ENCODE data around the gene PDCD1. TPM values are rescaled to one million over a fixed set of nuclear protein-coding genes. Genes with fewer than 3 reads are reported as not detected.
A peak's percentile ranks its signal among the peaks of the same experiment; 100 is the strongest.
"Not testable (repeated sequence)": the region's sequence is repeated elsewhere in the genome, so short reads cannot be mapped to it uniquely, and the experiment has no call there.

The PDCD1 gene
- total RNA-seq, 1 donor from 2014 or later: not detected

DNA sequence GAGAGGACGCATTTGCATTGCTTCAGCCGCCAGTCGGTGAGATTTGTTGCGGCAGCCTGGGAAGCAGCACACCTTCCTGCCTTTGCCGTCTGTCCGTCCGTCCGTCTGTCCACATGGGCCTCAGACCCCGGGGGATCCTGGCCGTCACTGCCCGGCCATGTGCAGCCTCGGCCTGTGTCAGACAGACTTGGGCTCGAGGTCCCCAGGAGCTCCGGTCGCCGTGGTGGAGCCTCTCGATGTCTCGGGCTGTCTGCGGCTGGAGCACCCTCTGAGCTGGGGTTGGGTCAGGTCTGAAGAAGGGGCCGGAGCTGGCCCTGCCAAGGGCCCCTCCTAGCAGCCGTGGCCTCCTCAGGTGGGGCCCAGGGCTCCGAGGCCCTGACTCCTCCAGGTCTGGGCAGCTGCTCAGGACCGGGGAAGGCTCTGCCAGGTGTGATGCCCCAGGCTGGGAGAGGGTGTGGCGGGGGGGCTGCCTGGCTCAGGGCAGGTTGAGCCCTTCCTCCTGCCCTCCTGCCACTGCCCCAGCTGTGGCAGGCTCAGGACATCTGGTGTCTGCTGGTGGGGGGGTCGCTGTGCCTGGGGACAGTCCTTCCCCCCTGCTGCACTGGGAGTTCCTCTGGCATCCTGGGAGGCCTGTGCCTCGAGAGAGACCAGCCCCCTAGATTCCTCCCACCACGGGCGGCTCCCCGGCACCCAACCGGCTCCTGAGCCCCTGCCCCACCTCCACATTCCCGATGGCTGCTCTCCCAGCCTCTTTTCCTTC is 37.9 kb downstream of the PDCD1 start:
- DNase-seq (ENCODE audit: low spot score, unreplicated experiment): no peak
- Mint-ChIP-seq H3K4me3 (ENCODE audit: low read depth) (no peak overlapping the region), H3K4me1 (ENCODE audit: low read depth) (no peaks in the 10 kb centered on the region), H3K9me3 (ENCODE audit: low read depth) (peaks cover 9% of the 10 kb centered on the region), H3K27me3 (peaks cover 16% of the 10 kb centered on the region), H3K36me3 (ENCODE audit: insufficient read depth) (peaks cover 3% of the 10 kb centered on the region), H3K27ac (peak overlapping the region; percentile 74)
- TF ChIP-seq, protein P1, sequence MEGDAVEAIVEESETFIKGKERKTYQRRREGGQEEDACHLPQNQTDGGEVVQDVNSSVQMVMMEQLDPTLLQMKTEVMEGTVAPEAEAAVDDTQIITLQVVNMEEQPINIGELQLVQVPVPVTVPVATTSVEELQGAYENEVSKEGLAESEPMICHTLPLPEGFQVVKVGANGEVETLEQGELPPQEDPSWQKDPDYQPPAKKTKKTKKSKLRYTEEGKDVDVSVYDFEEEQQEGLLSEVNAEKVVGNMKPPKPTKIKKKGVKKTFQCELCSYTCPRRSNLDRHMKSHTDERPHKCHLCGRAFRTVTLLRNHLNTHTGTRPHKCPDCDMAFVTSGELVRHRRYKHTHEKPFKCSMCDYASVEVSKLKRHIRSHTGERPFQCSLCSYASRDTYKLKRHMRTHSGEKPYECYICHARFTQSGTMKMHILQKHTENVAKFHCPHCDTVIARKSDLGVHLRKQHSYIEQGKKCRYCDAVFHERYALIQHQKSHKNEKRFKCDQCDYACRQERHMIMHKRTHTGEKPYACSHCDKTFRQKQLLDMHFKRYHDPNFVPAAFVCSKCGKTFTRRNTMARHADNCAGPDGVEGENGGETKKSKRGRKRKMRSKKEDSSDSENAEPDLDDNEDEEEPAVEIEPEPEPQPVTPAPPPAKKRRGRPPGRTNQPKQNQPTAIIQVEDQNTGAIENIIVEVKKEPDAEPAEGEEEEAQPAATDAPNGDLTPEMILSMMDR (IDR thresholded peaks at IDR 0.05; ENCODE audit: unreplicated experiment): no peak

DNA sequence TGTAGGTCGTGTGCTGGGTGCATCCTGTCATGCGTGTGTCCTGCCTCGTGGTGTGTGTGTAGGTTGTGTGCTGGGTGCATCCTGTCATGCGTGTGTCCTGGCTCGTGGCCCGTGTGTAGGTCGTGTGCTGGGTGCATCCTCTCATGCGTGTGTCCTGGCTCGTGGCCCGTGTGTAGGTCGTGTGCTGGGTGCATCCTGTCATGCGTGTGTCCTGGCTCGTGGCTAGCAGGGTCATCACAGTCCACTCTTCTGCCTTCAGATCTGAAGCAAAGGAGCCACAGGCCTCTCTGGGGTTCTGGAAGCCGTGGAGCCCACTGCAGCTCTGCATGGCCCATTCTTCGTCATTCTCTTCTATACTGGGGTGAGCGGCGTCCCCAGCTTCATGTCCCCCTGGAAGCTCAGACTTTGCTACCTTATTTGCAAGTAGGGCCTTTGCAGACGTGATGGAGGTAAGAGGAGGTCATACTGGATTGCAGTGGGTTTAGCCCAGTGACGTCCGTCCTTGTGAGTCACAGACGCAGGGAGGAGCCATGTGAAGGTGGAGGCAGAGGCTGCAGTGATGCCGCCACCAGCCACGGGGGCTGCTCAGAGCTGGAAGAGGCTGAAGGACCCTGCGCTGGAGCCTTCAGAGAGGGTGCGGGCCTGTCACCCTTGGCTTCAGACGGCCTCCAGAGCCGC is 38.6 kb downstream of the PDCD1 start:
- H3K27me3 Mint-ChIP-seq: peaks cover 17% of the 10 kb centered on the region
- H3K36me3 Mint-ChIP-seq (ENCODE audit: insufficient read depth); DNase-seq (ENCODE audit: low spot score, unreplicated experiment); H3K9me3 Mint-ChIP-seq (ENCODE audit: low read depth); H3K27ac Mint-ChIP-seq; H3K4me3 Mint-ChIP-seq (ENCODE audit: low read depth); H3K4me1 Mint-ChIP-seq (ENCODE audit: low read depth): not testable (repeated sequence)

DNA sequence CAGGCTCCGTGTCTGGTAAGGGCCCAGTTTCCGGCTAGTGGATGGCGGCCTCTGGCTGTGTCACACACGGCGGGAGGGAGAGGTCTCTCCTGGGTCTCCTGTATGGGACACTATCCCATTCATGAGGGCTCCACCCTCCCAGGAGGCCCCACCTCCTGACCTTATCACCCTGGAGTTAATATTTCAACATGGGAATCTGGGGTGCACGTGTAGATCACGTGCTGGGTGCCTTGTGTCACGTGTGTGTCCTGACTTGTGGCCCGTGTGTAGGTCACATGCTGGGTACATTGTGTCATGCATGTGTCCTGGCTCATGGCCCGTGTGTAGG is 39.8 kb downstream of the PDCD1 start:
- Mint-ChIP-seq H3K9me3 (ENCODE audit: low read depth) (peaks cover 4% of the 10 kb centered on the region), H3K36me3 (ENCODE audit: insufficient read depth) (peaks cover 2% of the 10 kb centered on the region), H3K27me3 (peaks cover 15% of the 10 kb centered on the region), H3K4me1 (ENCODE audit: low read depth) (no peaks in the 10 kb centered on the region), H3K27ac (no peak overlapping the region), H3K4me3 (ENCODE audit: low read depth) (no peak overlapping the region)
- DNase-seq (ENCODE audit: low spot score, unreplicated experiment): no peak
- TF ChIP-seq, protein P1 (IDR thresholded peaks at IDR 0.05; ENCODE audit: unreplicated experiment): no peak

DNA sequence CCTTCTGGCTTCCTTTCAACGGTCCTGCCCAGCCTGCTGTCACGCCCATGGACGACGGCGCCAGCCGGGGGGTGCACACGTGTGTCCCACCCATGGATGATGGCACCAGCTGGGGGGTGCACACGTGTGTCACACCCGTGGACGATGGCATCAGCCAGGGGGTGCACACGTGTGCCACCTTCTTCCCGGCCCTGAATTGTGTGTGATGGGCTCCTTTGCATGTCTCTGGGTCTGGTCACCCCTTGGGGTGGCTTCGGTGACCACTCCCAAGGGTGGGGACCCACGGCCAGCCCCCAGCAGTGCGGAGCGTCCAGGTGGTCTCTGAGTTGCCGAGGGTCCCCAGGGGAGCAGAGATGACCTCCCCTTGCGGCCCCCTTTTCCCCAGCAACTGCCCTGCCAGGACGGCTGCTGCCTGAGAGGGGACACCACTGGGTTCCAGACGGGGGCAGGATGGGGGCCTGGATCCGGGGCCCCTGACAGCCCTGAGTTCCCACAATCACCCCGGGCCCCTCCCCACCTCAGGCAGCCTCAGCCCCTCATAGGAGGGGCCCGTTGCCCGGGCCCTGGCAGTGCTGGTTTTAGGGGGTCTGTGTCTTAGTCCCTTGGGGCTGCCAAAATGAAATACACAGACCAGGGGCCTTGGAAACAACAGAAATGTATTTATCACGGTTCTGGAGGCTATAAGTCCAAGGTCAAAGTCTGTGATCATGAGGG is 40.3 kb downstream of the PDCD1 start:
- H3K27me3 Mint-ChIP-seq: peaks cover 11% of the 10 kb centered on the region
- DNase-seq (ENCODE audit: low spot score, unreplicated experiment): no peak
- no peak overlapping the region for H3K27ac Mint-ChIP-seq
- H3K4me1 Mint-ChIP-seq (ENCODE audit: low read depth): no peaks in the 10 kb centered on the region
- H3K36me3 Mint-ChIP-seq (ENCODE audit: insufficient read depth): no peaks in the 10 kb centered on the region
- H3K4me3 Mint-ChIP-seq (ENCODE audit: low read depth): no peak overlapping the region
- no peaks in the 10 kb centered on the region for H3K9me3 Mint-ChIP-seq (ENCODE audit: low read depth)
- TF ChIP-seq, protein P1 (IDR thresholded peaks at IDR 0.05; ENCODE audit: unreplicated experiment): no peak

DNA sequence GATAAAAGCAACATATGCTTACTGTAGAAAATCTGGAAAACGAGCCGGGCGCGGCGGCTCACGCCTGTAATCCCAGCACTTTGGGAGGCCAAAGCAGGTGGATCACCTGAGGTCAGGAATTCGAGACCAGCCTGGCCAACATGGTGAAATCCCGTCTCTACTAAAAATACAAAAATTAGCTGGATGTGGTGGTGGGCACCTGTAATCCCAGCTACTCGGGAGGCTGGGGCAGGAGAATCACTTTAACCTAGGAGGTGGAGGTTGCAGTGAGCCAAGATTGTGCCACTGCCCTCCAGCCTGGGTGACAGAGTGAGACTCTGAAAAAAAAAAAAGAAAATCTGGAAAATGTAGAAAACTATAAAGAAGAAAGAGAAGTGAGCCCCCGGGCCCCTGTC is 40.9 kb downstream of the PDCD1 start:
- not testable (repeated sequence) for H3K4me1 Mint-ChIP-seq (ENCODE audit: low read depth); H3K27me3 Mint-ChIP-seq; H3K4me3 Mint-ChIP-seq (ENCODE audit: low read depth); H3K36me3 Mint-ChIP-seq (ENCODE audit: insufficient read depth); H3K9me3 Mint-ChIP-seq (ENCODE audit: low read depth); DNase-seq (ENCODE audit: low spot score, unreplicated experiment); H3K27ac Mint-ChIP-seq

DNA sequence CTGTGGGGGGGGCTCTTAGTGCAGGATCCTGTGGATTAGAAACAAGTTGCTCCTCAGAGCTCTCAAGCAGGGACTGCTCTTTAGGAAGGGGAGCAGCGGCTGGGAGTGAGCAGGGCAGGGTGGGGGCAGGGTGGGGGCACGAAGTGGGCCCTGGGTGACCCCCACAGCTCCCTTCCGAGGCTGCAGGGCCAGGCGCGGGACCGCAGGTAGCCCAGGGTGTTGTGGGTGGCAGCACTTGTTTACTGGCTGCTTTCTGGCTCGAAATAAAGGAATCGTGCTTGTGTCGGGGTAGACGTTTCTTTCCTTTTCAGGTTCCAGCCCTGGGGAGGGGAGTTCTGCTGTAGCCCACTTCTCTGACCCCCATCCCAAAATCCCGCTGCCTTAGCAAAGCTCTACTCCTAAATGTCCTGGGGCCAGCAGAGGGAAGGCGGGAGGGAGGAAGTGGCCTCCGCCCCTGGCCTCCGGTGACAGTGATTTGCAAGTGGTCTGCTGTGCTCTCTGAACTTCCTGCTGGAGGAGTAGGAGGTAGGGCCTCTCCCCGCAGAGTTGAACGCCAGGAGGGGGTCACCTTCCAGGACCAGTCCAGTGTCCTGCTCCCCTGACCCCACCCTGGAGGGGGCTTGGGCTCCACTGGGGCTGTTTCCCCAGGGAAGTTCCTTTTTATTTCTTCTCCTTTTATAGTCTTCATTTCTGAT is 41.4 kb downstream of the PDCD1 start:
- TF ChIP-seq, protein P1 (IDR thresholded peaks at IDR 0.05; ENCODE audit: unreplicated experiment): no peak
- H3K4me3 Mint-ChIP-seq (ENCODE audit: low read depth): no peak overlapping the region
- H3K27ac Mint-ChIP-seq: no peak overlapping the region
- no peaks in the 10 kb centered on the region for H3K36me3 Mint-ChIP-seq (ENCODE audit: insufficient read depth)
- no peak for DNase-seq (ENCODE audit: low spot score, unreplicated experiment)
- H3K27me3 Mint-ChIP-seq: peaks cover 4% of the 10 kb centered on the region
- H3K9me3 Mint-ChIP-seq (ENCODE audit: low read depth): no peaks in the 10 kb centered on the region
- H3K4me1 Mint-ChIP-seq (ENCODE audit: low read depth): no peaks in the 10 kb centered on the region

Measured in progenitor cell of endocrine pancreas (in vitro differentiated cells).